SU-DHL-6 (cell line): Measurements from ENCODE around the gene ZNF341.

Experiments used
- CTCF ChIP-seq: fragments of 200-600 bp; sonication (generic); IDR thresholded peaks from one replicate; pipeline ENCODE4 v1.5.1; 2017; ENCODE audit warnings: antibody characterized with exemption, mild to moderate bottlenecking, low read length, moderate library complexity; ENCODE audit not compliant: insufficient read depth, poor library complexity, severe bottlenecking
- EZH2phosphoT487 ChIP-seq: fragments of 200-600 bp; sonication (generic), shearing (Covaris generic); conservative IDR thresholded peaks from 2 replicates; pipeline ENCODE4 v1.6.1; 2018; ENCODE audit warnings: mild to moderate bottlenecking, antibody characterized with exemption, low read length, moderate library complexity, mixed read lengths

- TF ChIP-seq CTCF (no peak), EZH2phosphoT487 (no peak)
Measured at GRCh38 chr20:33781945-33782344, 50.1 kb downstream of the ZNF341 start.
